Immature natural killer cell (primary cell): ENCODE results near the gene CHRNA7. TPM values are rescaled to one million over a fixed set of nuclear protein-coding genes. Genes with fewer than 3 reads are reported as not detected.

Source experiments
- DNase-seq, 3 donors: peaks; one replicate each; pipeline ENCODE4 v3.0.0; 2022; ENCODE audit warnings: mixed read lengths in 1 of 3
- H3K27ac Mint-ChIP-seq, 6 donors: one replicate each; pipeline ENCODE4 v1.8.0; 2020; ENCODE audit warnings: mixed read lengths in 6 of 6, mild to moderate bottlenecking in 5 of 6, inconsistent platforms in 4 of 6, moderate library complexity in 3 of 6
- H3K27me3 Mint-ChIP-seq, 3 donors: one replicate each; pipeline ENCODE4 v1.8.0; 2020 to 2021; ENCODE audit warnings: low read depth in 3 of 3, mild to moderate bottlenecking in 3 of 3, mixed read lengths in 3 of 3, moderate library complexity in 3 of 3, inconsistent platforms in 1 of 3
- H3K36me3 Mint-ChIP-seq, 3 donors: one replicate each; pipeline ENCODE4 v1.8.0; 2020; ENCODE audit warnings: mixed read lengths in 3 of 3, inconsistent platforms in 2 of 3, mild to moderate bottlenecking in 2 of 3
- H3K4me1 Mint-ChIP-seq, 2 donors: one replicate each; pipeline ENCODE4 v1.8.0; 2020; ENCODE audit warnings: inconsistent platforms in 2 of 2, mild to moderate bottlenecking in 2 of 2, mixed read lengths in 2 of 2, moderate library complexity in 1 of 2
- H3K4me3 Mint-ChIP-seq, 5 donors: one replicate each; pipeline ENCODE4 v1.8.0; 2020; ENCODE audit warnings: mild to moderate bottlenecking in 5 of 5, mixed read lengths in 5 of 5, inconsistent platforms in 3 of 5, moderate library complexity in 3 of 5
- H3K9me3 Mint-ChIP-seq, 6 donors: one replicate each; pipeline ENCODE4 v1.8.0; 2020; ENCODE audit warnings: mild to moderate bottlenecking in 6 of 6, mixed read lengths in 6 of 6, inconsistent platforms in 4 of 6, moderate library complexity in 3 of 6
- polyA plus RNA-seq, 3 donors: library from polyadenylated mRNA; unstranded; fragments of 300-500 nt; fragmentation: Illumina TruSeq; gene quantifications; one replicate each; pipeline ENCODE4 v1.2.3, GENCODE V29; 2021

CHRNA7 gene
- polyA plus RNA-seq, 3 donors from 2014 or later = 0.06 to 0.91 TPM; not detected in 1

DNA sequence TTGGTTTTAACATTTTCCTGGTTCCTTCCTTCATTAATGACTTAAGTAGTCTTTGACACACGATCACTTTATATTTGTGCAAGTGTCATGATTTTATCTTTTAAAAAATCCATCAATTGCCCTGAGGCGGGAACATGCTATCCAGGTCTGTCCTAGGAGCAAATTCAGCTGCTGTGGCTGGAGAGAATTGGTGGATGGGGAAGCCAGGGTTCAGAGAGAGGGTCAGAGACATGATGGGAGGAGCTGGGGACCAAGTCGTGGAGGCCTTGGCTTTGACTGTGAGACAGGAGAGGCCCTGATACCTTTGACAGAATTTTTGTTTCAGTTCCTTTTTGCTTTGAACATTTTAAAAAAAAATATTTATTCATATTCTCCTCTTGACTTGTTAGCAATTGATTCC, 89.0 kb downstream of the CHRNA7 start:
- Mint-ChIP-seq H3K27me3 (peaks cover 1 to 6% (median 4%) of the 10 kb centered on the region in 3 donors), H3K4me3 (no peak overlapping the region), H3K9me3 (no peaks in the 10 kb centered on the region)

DNA sequence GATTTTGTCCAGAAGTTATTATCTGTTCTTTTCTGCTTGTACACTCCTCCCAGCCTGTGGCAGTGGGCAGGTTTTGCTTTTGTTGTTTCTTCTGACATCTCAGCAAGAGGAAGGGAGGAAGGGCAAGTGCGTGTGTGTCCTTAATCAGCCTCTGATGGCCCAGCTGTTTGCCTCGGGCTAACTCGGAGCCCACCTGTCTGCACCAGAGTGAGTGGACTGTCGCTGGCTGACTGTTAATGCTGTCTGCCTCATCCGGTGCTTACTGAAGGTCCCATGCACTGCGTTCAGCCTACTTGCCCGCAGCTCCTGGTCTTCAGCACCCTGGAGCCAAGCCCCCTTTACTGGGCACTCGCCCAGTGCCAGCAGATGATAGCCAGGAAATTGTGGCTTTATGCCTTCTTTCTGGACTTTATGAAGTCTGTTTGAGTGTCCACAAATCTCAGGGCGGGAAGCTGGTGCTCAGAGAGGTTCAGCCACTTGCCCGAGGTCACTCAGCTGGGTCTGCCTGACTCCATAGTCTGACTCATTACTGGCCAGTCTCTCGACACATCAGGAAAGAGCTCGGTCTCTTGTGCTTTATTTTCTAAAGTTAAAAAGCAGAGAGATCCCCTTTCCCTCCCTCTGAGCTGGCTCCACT, 89.5 kb downstream of the CHRNA7 start:
- no peaks in the 10 kb centered on the region for H3K9me3 Mint-ChIP-seq
- DNase-seq = no peak
- no peaks in the 10 kb centered on the region for H3K4me1 Mint-ChIP-seq
- no peak overlapping the region for H3K4me3 Mint-ChIP-seq
- peaks cover 1 to 9% (median 4%) of the 10 kb centered on the region in 3 donors for H3K27me3 Mint-ChIP-seq
- H3K27ac Mint-ChIP-seq = no peak overlapping the region
- no peaks in the 10 kb centered on the region for H3K36me3 Mint-ChIP-seq

More for the DNA sequence above, 89.0 kb downstream of the CHRNA7 start:
- Mint-ChIP-seq H3K36me3 (no peaks in the 10 kb centered on the region), H3K4me1 (no peaks in the 10 kb centered on the region), H3K27ac (no peak overlapping the region)
- DNase-seq = no peak

DNA sequence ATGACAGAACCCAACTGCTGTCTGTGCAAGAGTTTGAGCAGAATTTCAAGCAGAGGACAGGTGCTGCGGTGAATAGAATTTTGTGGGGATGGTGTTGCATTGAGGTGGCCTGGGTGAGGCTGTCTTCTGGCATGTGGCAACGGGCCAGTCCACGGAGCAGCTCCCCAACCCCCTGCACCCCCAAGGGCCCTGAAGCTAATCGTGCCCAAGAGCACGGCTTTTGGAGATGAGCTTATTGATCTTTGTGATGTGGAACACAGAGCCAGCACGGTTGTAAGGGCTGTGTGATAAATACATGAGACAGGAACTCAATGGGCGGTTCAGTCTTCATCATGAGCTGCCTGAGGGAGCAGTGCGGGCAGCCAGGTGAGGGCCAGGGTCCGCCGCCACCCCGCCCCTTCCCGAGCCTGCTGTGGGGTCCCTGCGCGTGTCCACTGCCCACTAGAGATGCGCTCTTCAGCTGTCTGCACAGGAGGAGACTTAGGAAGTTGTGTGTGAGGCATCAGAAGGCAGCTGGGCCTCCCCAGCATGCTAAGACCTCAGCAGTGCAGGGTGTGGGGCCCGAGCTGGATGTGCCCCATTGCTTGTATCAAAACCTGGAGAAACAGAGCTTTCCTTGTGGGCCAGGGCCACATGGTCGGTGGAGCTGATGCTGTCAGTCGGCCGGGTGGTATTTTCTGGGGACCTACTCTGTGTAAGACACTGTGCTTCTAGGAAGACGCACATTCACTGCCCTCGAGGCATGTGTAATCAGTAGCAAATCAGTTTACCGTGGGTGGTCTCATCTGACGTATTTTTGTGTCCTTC, 90.5 kb downstream of the CHRNA7 start:
- Mint-ChIP-seq H3K9me3 (no peaks in the 10 kb centered on the region), H3K27me3 (peaks cover 0 to 9% (median 2%) of the 10 kb centered on the region in 3 donors), H3K27ac (no peak overlapping the region), H3K36me3 (no peaks in the 10 kb centered on the region), H3K4me1 (no peaks in the 10 kb centered on the region), H3K4me3 (no peak overlapping the region)
- no peak for DNase-seq

DNA sequence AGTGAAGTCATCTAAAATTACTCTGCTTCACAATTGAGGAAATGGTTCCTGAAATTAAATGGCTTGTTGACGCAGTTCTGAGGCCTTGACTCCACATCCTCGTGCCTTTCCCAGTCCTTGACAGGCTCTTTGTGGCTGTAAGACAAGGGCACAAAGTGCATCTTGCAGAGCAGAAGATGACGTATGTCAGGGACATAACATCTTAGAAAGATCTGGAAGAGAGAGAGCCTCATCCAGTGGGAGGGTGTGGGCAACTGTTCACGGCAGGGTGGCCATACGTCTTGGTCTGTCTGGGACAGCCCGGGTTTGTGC, 91.0 kb downstream of the CHRNA7 start:
- H3K27me3 Mint-ChIP-seq = peaks cover 0 to 9% (median 2%) of the 10 kb centered on the region in 3 donors
- H3K4me1 Mint-ChIP-seq = no peaks in the 10 kb centered on the region
- no peaks in the 10 kb centered on the region for H3K36me3 Mint-ChIP-seq
- no peak overlapping the region for H3K4me3 Mint-ChIP-seq
- no peak for DNase-seq
- no peaks in the 10 kb centered on the region for H3K9me3 Mint-ChIP-seq
- no peak overlapping the region for H3K27ac Mint-ChIP-seq

DNA sequence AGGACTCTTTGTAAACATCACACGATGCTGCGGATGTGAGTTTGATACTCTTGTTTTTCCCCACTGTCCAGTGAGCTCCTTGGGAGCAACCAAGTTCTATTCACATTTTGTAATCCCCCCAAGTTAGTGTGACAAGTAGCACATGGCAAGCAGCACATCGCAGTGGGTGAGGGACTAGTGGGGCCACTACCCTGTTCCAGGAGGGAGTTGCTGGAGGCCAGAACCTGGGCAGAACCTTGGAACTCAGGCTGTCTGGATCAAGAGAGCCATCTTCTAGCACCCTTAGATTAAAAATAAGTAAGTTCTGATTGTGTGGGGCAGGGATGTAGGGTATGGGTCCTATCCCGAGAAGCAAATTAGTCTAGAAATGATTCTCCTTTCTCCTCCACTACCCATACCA, 91.7 kb downstream of the CHRNA7 start:
- DNase-seq = no peak
- no peaks in the 10 kb centered on the region for H3K4me1 Mint-ChIP-seq
- no peaks in the 10 kb centered on the region for H3K9me3 Mint-ChIP-seq
- no peak overlapping the region for H3K27ac Mint-ChIP-seq
- peaks cover 0 to 9% (median 2%) of the 10 kb centered on the region in 3 donors for H3K27me3 Mint-ChIP-seq
- H3K36me3 Mint-ChIP-seq = no peaks in the 10 kb centered on the region
- no peak overlapping the region for H3K4me3 Mint-ChIP-seq

DNA sequence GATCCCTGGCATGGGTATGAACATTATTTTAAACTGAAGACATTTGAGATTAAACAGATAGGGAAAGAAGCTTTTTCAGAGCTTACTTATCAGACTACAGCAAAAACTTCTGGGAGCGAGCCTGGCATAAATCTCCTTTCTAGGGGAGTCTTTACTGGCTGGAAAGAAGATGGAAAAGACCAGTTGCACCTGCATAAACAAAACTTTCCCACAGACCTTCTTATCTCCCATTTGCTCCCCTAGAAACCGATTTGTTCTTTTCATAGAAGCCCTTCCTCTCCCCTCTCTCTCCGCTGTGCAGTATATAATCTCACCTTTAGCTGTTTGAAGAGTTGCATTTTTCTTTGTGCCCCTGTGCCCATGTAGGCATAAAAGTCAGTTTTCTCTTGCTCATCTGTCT, 93.2 kb downstream of the CHRNA7 start:
- Mint-ChIP-seq H3K4me1 (no peaks in the 10 kb centered on the region), H3K36me3 (no peaks in the 10 kb centered on the region), H3K9me3 (no peaks in the 10 kb centered on the region), H3K27me3 (peaks cover 0 to 8% (median 2%) of the 10 kb centered on the region in 3 donors), H3K27ac (no peak overlapping the region), H3K4me3 (no peak overlapping the region)
- DNase-seq = no peak

DNA sequence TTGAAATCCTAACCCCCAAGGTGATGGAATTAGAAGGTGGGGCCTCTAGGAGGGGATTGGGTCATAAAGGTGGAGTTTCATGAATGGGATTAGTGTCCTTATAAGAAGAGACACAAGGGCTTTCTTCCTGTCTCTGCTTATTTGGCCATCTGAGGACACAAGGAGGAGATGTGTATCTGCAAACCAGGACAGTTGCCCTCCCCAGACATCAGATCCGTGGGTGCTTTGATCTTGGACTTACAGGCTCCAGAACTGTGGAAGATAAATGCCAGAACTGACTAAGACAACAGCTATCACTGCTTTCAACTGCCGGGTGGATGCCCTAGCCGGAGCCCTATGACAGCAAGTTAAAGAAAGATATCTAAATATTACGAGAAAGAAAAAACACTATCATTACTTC, 94.4 kb downstream of the CHRNA7 start:
- Mint-ChIP-seq H3K27ac (no peak overlapping the region), H3K4me1 (no peaks in the 10 kb centered on the region), H3K4me3 (no peak overlapping the region), H3K27me3 (peaks cover 0 to 8% (median under 1%) of the 10 kb centered on the region in 3 donors), H3K9me3 (no peaks in the 10 kb centered on the region), H3K36me3 (no peaks in the 10 kb centered on the region)
- DNase-seq = no peak

DNA sequence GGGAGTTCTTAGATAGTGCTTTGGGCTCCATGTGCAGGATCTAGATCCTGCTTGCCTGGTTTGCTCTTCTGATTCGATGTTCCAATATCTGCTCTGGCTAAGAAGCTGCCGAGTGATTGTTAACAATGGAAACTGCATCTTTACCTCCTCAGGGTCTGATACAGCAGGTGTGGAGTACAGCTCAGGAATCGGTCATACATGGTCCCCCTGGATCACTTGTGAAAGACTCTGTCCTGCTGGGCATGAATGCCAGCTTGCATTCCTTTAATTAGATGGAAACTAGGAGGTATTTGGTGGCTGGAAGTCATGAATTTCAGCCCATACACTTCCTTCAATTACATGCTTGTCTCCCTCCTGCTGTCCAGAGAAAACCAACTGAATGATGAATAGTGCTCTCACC, 95.3 kb downstream of the CHRNA7 start:
- H3K9me3 Mint-ChIP-seq = no peaks in the 10 kb centered on the region
- H3K4me1 Mint-ChIP-seq = no peaks in the 10 kb centered on the region
- H3K27me3 Mint-ChIP-seq = peaks cover 0 to 8% (median 0%) of the 10 kb centered on the region in 3 donors
- DNase-seq = no peak
- H3K4me3 Mint-ChIP-seq = no peak overlapping the region
- no peaks in the 10 kb centered on the region for H3K36me3 Mint-ChIP-seq
- H3K27ac Mint-ChIP-seq = no peak overlapping the region

DNA sequence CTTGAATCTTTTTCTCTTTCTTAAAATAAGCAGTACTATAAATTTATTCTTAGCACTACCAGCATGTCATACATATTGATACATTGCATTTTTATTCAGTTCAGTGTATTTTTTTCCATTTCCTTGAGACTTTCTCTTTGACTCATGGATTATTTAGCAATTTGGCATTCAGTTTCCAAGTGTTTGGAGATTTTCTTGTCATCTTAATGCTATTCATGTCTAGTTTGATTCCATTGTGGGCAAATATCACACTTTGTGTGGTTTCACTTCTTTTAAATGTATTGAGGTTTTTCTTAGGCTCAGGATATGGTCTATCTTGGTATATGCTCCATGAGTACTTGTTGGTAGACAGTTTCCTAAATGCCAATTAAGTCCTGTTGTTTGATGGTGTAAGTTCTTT, 99.5 kb downstream of the CHRNA7 start:
- no peak overlapping the region for H3K4me3 Mint-ChIP-seq
- no peaks in the 10 kb centered on the region for H3K4me1 Mint-ChIP-seq
- peaks cover 0 to 2% (median 0%) of the 10 kb centered on the region in 6 donors for H3K9me3 Mint-ChIP-seq
- H3K36me3 Mint-ChIP-seq = no peaks in the 10 kb centered on the region
- H3K27ac Mint-ChIP-seq = no peak overlapping the region
- no peak for DNase-seq
- H3K27me3 Mint-ChIP-seq = peaks cover 0 to 5% (median 2%) of the 10 kb centered on the region in 3 donors

DNA sequence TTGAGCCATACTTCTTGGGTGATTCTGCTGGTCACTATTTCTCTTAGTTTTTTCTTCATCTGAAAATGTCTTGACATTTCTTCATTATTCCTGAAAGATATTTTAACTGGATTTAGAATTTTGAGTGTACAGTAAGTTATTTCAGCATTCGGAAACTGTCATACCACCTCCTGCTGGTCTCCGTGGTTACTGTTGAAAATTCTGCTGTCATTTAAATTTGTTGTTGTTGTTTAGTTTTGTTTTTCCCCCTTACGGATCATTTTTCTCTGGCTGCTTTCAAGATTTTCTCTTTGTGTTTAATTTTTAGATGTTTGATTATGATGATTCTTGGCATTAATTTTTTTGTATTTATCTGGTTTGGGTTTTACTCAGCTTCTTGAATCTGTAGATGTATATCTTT, 100.5 kb downstream of the CHRNA7 start:
- Mint-ChIP-seq H3K27ac (no peak overlapping the region), H3K36me3 (no peaks in the 10 kb centered on the region), H3K27me3 (peaks cover 0 to 5% (median 2%) of the 10 kb centered on the region in 3 donors), H3K9me3 (peaks cover 0 to 2% (median 0%) of the 10 kb centered on the region in 6 donors), H3K4me1 (no peaks in the 10 kb centered on the region), H3K4me3 (no peak overlapping the region)
- no peak for DNase-seq

DNA sequence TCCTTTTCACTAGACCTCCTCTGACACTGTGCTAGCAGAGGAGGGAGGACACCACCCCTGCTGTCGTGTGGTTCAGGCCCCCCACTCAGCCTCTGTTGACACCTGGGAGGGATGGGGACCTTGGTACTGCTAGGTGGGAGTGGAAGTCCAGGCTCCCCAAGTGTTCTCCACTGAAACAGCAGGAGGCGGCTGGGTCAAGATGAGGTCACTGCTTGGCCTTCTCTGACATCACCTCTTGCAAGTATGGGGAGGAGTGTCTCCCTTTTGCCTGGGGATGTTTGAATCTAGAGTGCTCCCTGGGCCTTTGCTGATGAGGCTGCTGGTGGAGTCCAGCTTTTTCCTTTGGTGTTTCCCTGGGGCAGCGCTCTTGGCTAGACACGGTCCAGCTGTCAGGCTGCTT, 101.5 kb downstream of the CHRNA7 start:
- no peaks in the 10 kb centered on the region for H3K4me1 Mint-ChIP-seq

DNA sequence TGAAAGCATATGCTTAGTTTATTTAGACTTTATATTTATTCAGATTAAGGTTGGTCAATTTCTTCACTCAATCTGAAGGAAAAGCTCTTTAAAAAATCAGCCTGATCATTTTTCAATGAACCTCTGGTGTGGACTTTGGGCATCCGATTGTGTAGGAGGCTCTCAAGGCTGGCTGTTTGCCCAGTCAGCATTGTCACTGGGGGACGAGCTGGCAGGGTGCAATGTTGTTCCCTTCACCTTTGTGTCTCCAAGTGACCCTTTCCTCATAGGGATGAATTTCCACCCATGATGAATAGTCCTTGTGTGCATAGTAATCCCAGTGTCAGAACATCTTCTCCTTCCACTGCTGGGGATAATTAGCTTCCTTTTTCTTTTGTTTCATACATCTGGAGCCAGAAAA, 102.5 kb downstream of the CHRNA7 start:
- H3K9me3 Mint-ChIP-seq = peaks cover 0 to 2% (median 0%) of the 10 kb centered on the region in 6 donors
- no peaks in the 10 kb centered on the region for H3K36me3 Mint-ChIP-seq
- H3K4me1 Mint-ChIP-seq = no peaks in the 10 kb centered on the region
- H3K4me3 Mint-ChIP-seq = no peak overlapping the region
- H3K27me3 Mint-ChIP-seq = peaks cover 0 to 5% (median 2%) of the 10 kb centered on the region in 3 donors
- H3K27ac Mint-ChIP-seq = no peak overlapping the region
- DNase-seq = no peak

More for the DNA sequence above, 101.5 kb downstream of the CHRNA7 start:
- no peak for DNase-seq
- Mint-ChIP-seq H3K27me3 (peaks cover 0 to 5% (median 2%) of the 10 kb centered on the region in 3 donors), H3K27ac (no peak overlapping the region), H3K36me3 (no peaks in the 10 kb centered on the region), H3K9me3 (peaks cover 0 to 2% (median 0%) of the 10 kb centered on the region in 6 donors), H3K4me3 (no peak overlapping the region)

DNA sequence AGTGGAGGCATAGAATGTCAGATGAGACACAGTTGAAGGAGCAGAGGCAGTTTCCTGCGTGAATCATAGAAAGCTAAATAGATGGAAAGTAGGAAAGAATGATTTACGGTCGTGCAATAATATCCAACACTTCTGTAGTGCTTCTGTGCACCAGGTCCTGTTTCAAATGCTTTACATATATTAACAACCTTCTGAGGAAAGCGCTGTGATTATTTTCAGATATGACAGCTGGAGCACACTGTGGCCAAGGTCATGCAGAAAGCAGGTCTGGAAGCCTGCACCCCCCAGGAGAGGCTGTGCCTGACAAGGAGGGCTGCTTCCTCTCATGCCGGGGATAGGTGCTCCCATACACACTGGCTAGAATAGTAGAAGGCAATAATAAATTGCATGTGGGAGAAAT, 104.5 kb downstream of the CHRNA7 start:
- H3K4me3 Mint-ChIP-seq = no peak overlapping the region
- H3K27ac Mint-ChIP-seq = no peak overlapping the region
- no peaks in the 10 kb centered on the region for H3K4me1 Mint-ChIP-seq
- H3K27me3 Mint-ChIP-seq = peaks cover 0 to 8% (median 2%) of the 10 kb centered on the region in 3 donors
- DNase-seq = no peak
- H3K9me3 Mint-ChIP-seq = peaks cover 0 to 2% (median 0%) of the 10 kb centered on the region in 6 donors
- H3K36me3 Mint-ChIP-seq = no peaks in the 10 kb centered on the region

DNA sequence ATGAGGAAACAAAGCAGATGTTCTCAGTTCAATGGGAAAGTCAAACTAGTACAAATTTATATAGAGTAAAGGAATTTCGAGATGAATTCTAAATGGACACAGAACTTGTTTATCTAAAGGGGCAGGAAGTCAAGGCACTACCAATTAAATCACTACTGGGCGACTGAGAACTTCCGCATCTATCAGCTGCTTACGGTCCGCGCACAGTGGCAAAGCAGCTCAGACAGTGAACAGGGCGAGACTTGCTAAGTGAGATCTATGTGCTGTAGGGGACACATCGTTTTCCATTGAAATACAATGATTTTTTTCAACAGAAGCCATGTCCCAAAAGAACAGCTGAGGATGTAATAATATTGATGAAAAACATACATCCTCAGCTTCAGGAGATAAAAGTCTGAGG, 105.0 kb downstream of the CHRNA7 start:
- DNase-seq = no peak
- peaks cover 0 to 8% (median 2%) of the 10 kb centered on the region in 3 donors for H3K27me3 Mint-ChIP-seq
- H3K9me3 Mint-ChIP-seq = peaks cover 0 to 2% (median 0%) of the 10 kb centered on the region in 6 donors
- no peaks in the 10 kb centered on the region for H3K4me1 Mint-ChIP-seq
- H3K27ac Mint-ChIP-seq = no peak overlapping the region
- no peaks in the 10 kb centered on the region for H3K36me3 Mint-ChIP-seq
- no peak overlapping the region for H3K4me3 Mint-ChIP-seq
